Fibroblast of pulmonary artery (primary cell): Measurements from ENCODE around the gene INTS6.

Source experiments
- DNase-seq: peaks from one replicate; pipeline ENCODE4 v3.0.0-alpha.2; 2010; ENCODE audit warnings: low read depth
- H3K4me3 ChIP-seq: replicated peaks from 2 replicates; pipeline ENCODE4 v1.5.1; 2011; ENCODE audit warnings: low read depth, mild to moderate bottlenecking, control low read depth, low read length, moderate library complexity
- TF ChIP-seq, protein P1 (sequence below): IDR thresholded peaks from 2 replicates; pipeline ENCODE4 v1.5.1; 2011; ENCODE audit warnings: mild to moderate bottlenecking, control low read depth, low read length, inconsistent platforms; ENCODE audit errors: missing control alignments

The INTS6 gene

DNA sequence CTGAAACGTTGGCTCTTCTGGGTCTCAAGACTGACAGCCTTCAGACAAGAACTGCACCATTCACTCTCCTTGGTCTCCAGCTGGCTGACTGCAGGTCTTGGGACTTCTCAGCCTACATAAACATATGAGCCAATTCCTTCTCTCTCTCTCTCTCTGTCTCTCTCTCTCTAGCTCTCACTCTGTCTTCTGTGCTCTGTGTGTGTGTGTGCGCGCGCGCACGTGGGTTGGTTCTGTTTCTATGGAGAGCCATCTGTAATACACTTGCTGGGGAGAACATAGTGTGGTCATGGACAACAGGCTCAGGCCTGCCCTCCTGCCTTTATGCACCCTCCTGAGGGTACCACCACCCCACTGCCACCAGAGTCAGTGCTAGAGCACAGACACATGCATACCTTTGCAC is 127.0 kb downstream of the INTS6 start:
- H3K4me3 ChIP-seq, result no peak overlapping the region
- DNase-seq, result no peak
- TF ChIP-seq, protein P1, sequence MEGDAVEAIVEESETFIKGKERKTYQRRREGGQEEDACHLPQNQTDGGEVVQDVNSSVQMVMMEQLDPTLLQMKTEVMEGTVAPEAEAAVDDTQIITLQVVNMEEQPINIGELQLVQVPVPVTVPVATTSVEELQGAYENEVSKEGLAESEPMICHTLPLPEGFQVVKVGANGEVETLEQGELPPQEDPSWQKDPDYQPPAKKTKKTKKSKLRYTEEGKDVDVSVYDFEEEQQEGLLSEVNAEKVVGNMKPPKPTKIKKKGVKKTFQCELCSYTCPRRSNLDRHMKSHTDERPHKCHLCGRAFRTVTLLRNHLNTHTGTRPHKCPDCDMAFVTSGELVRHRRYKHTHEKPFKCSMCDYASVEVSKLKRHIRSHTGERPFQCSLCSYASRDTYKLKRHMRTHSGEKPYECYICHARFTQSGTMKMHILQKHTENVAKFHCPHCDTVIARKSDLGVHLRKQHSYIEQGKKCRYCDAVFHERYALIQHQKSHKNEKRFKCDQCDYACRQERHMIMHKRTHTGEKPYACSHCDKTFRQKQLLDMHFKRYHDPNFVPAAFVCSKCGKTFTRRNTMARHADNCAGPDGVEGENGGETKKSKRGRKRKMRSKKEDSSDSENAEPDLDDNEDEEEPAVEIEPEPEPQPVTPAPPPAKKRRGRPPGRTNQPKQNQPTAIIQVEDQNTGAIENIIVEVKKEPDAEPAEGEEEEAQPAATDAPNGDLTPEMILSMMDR, result no peak

DNA sequence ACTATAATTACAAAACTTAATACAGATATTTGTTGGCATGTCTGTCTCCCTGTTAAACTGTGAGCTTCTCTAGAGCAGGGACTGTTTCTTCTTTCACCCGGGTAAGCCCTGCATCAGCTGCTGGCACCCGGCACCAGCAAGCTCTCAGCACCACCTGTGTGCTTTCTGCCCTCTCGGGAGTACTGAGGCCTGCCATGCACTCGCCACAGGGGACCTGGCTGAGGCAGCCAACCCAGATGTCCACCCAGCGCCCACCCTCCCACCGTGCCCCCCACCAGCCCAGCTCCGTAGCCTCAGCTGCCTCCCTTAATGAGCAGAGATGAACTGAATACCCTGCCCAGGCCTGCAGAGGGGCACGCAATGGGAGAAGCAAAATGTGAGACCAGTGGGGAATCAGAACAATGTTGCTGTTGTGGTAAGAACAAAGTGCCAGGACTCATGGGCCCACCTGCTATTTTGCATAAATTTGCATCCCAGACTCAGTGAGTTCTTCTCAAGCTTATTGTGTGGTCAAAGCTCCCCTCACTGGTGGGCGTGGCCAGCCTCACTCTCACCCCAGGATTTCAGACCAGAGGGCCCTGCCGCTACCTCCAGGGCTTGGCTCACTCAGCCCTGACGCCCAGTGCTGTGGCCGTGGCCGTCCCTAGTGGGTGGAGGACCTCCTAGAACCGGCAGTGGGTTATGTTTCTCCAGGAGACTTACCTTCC is 128.0 kb downstream of the INTS6 start:
- TF ChIP-seq, protein P1, result no peak
- no peak for DNase-seq
- no peak overlapping the region for H3K4me3 ChIP-seq

DNA sequence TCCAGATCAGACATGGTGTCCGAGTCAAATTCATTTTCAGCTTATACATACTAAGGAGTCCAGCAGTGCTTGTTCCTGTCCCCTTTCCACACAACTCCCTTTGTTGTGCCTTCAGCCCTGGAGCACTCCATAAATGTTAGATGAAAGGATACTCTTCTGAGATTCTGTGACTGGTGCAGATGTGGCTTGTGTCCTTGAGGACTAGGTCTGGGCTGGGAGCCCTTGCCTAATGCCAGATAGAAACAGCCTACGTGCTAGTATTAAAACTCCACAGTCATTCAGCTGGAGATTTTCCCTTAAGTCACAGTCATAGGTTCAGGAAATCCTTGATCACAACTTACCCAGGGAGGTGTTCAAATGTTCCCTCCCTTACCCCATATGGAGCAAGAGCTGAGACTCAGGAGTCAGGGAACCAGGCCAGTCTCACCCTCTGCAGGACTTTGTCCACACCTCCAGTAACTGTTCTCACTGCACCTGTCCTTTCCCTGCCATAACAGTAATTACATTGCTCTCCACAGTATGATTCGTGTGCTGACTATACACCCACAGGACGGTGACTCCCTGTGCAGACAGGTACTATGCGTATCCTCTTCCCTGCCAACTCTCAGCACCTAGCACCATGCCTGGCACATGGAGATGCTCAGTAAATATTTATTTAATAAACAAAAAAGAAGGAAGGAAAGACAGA is 128.9 kb downstream of the INTS6 start:
- DNase-seq, result no peak
- no peak overlapping the region for H3K4me3 ChIP-seq
- TF ChIP-seq, protein P1, result no peak

DNA sequence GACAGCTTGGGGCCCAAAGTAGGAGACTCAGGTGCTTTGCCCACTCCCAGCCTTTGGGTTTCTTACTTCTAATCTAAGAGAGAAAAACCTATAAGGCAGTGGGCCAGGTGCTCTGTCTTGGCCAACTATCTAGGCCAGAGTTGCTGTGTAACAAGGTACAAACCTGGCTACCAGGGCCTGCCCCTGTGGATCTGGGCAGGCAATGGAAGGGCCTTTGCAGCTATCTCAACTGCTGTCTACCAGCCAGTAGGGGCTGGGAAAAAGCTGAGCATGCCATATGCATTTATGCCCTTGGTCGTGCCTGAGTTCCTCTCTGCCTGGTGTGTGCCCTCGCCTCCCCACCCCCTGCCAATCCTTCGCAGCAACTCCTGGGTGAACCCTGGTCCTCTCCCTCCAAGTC is 130.0 kb downstream of the INTS6 start:
- no peak for DNase-seq
- H3K4me3 ChIP-seq, result no peak overlapping the region
- TF ChIP-seq, protein P1, result no peak

DNA sequence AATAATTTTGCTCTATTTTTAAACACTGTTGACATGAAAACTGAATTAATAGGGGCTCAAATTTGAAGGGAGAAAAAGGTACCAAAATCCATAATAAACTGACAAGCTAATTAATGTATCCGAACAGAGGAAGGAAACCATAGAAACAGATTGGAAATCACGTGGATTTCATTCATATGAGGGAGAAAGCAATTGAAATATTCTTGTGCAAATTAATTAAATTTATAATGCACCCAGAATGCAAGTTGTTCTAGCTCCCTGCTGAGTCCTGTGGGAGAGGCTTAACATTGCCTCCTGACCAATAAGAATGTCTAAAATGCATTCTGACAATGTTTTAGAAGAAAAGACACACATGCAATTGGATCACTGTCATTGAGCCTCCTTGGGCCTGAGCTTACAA is 131.0 kb downstream of the INTS6 start:
- no peak overlapping the region for H3K4me3 ChIP-seq
- TF ChIP-seq, protein P1, result no peak
- no peak for DNase-seq

DNA sequence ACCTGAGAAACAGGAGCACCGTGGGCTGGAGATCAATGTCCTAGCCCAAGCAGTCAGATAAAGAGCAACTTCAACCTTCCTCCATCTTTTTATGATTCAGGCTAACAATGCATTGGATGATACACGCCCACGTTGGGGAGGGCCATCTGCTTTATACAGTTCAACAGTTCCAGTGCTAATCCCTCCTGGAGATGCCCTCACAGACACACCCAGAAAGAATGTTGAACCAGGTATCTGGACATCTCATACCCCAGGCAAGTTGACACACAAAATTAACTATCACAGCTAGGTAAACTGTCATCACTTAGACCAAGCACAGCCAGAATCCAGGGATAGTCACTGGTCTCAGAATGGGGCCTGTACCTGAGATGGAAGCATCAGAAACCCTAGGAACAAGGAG is 134.0 kb downstream of the INTS6 start:
- DNase-seq, result no peak
- TF ChIP-seq, protein P1, result no peak
- no peak overlapping the region for H3K4me3 ChIP-seq
